Measurements from ENCODE around the gene RBMX.

The RBMX gene

GRCh38 chrX:136858007-136858756, 22.3 kb downstream of the RBMX start:
- Histone ChIP-seq H3K9me3 (ENCODE audit: control insufficient read depth, insufficient read depth, low read length) (no peaks in the 10 kb centered on the region), H3K4me1 (ENCODE audit: control insufficient read depth, insufficient read depth, low read length) (no peaks in the 10 kb centered on the region), H3K4me3 (ENCODE audit: low read depth, low read length) (no peak overlapping the region), H3K9ac (ENCODE audit: low read depth, low read length) (no peak overlapping the region), H3K27me3 (ENCODE audit: control insufficient read depth, insufficient read depth, low read length) (no peaks in the 10 kb centered on the region), H3K36me3 (ENCODE audit: control insufficient read depth, insufficient read depth, low read length) (no peaks in the 10 kb centered on the region)

DNA sequence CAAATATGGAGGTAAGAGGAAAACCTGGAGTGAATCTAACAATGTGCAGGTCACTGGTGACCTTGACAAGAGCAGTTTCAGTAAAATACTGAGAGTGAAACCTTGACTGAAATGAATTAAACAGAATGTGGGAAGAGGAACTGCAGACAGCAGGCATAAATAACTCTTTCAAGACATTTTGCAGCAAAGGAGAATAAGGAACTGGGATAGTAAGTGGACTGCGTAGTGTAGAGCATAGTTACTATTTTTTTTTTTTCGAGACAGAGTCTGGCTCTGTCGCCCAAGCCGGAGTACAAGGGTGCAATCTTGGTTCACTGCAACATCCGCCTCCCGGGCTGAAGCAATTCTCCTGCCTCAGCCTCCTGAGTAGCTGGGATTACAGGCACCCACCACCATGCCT, 24.0 kb downstream of the RBMX start:
- Histone ChIP-seq H3K9me3 (ENCODE audit: control insufficient read depth, insufficient read depth, low read length) (no peaks in the 10 kb centered on the region), H3K27me3 (ENCODE audit: control insufficient read depth, insufficient read depth, low read length) (no peaks in the 10 kb centered on the region), H3K4me3 (ENCODE audit: low read depth, low read length) (no peak overlapping the region), H3K4me1 (ENCODE audit: control insufficient read depth, insufficient read depth, low read length) (no peaks in the 10 kb centered on the region), H3K36me3 (ENCODE audit: control insufficient read depth, insufficient read depth, low read length) (no peaks in the 10 kb centered on the region), H3K9ac (ENCODE audit: low read depth, low read length) (no peak overlapping the region)

DNA sequence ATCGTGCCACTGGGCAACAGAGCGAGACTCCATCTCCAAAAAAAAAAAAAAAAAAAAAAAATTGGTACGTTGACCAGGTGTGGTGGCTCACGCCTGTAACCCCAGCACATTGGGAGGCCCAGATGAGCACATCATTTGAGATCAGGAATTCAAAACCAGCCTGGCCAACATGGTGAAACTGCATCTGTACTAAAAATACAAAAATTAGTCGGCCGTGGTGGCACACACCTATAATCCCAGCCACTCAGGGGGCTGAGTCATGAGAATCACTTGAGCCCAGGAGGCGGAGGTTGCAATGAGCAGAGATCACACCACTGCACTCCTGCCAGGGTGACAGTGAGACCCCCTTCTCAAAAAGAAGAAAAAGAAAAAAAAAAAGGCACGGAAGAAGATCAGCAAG, 24.5 kb downstream of the RBMX start:
- Histone ChIP-seq H3K9me3 (ENCODE audit: control insufficient read depth, insufficient read depth, low read length) (no peaks in the 10 kb centered on the region), H3K36me3 (ENCODE audit: control insufficient read depth, insufficient read depth, low read length) (no peaks in the 10 kb centered on the region), H3K4me3 (ENCODE audit: low read depth, low read length) (no peak overlapping the region), H3K9ac (ENCODE audit: low read depth, low read length) (no peak overlapping the region), H3K27me3 (ENCODE audit: control insufficient read depth, insufficient read depth, low read length) (no peaks in the 10 kb centered on the region), H3K4me1 (ENCODE audit: control insufficient read depth, insufficient read depth, low read length) (no peaks in the 10 kb centered on the region)

GRCh38 chrX:136851526-136851925, 29.0 kb downstream of the RBMX start:
- H3K4me3 ChIP-seq (ENCODE audit: low read depth, low read length): no peak overlapping the region
- H3K9me3 ChIP-seq (ENCODE audit: control insufficient read depth, insufficient read depth, low read length): no peaks in the 10 kb centered on the region
- no peaks in the 10 kb centered on the region for H3K4me1 ChIP-seq (ENCODE audit: control insufficient read depth, insufficient read depth, low read length)
- H3K36me3 ChIP-seq (ENCODE audit: control insufficient read depth, insufficient read depth, low read length): no peaks in the 10 kb centered on the region
- no peak overlapping the region for H3K9ac ChIP-seq (ENCODE audit: low read depth, low read length)
- no peaks in the 10 kb centered on the region for H3K27me3 ChIP-seq (ENCODE audit: control insufficient read depth, insufficient read depth, low read length)

GRCh38 chrX:136850441-136851175, 29.9 kb downstream of the RBMX start:
- Histone ChIP-seq H3K4me3 (ENCODE audit: low read depth, low read length) (no peak overlapping the region), H3K4me1 (ENCODE audit: control insufficient read depth, insufficient read depth, low read length) (no peaks in the 10 kb centered on the region), H3K9ac (ENCODE audit: low read depth, low read length) (no peak overlapping the region), H3K9me3 (ENCODE audit: control insufficient read depth, insufficient read depth, low read length) (no peaks in the 10 kb centered on the region), H3K36me3 (ENCODE audit: control insufficient read depth, insufficient read depth, low read length) (no peaks in the 10 kb centered on the region), H3K27me3 (ENCODE audit: control insufficient read depth, insufficient read depth, low read length) (no peaks in the 10 kb centered on the region)

GRCh38 chrX:136849395-136849794, 31.1 kb downstream of the RBMX start:
- Histone ChIP-seq H3K4me3 (ENCODE audit: low read depth, low read length) (no peak overlapping the region), H3K4me1 (ENCODE audit: control insufficient read depth, insufficient read depth, low read length) (no peaks in the 10 kb centered on the region), H3K9me3 (ENCODE audit: control insufficient read depth, insufficient read depth, low read length) (no peaks in the 10 kb centered on the region), H3K36me3 (ENCODE audit: control insufficient read depth, insufficient read depth, low read length) (no peaks in the 10 kb centered on the region), H3K27me3 (ENCODE audit: control insufficient read depth, insufficient read depth, low read length) (no peaks in the 10 kb centered on the region), H3K9ac (ENCODE audit: low read depth, low read length) (no peak overlapping the region)

- Histone ChIP-seq H3K4me3 (ENCODE audit: low read depth, low read length) (no peak overlapping the region), H3K27me3 (ENCODE audit: control insufficient read depth, insufficient read depth, low read length) (no peaks in the 10 kb centered on the region), H3K4me1 (ENCODE audit: control insufficient read depth, insufficient read depth, low read length) (no peaks in the 10 kb centered on the region), H3K9ac (ENCODE audit: low read depth, low read length) (no peak overlapping the region), H3K9me3 (ENCODE audit: control insufficient read depth, insufficient read depth, low read length) (no peaks in the 10 kb centered on the region), H3K36me3 (ENCODE audit: control insufficient read depth, insufficient read depth, low read length) (no peaks in the 10 kb centered on the region)
These were observed 32.7 kb downstream of the RBMX start for GRCh38 chrX:136847874-136848273.

DNA sequence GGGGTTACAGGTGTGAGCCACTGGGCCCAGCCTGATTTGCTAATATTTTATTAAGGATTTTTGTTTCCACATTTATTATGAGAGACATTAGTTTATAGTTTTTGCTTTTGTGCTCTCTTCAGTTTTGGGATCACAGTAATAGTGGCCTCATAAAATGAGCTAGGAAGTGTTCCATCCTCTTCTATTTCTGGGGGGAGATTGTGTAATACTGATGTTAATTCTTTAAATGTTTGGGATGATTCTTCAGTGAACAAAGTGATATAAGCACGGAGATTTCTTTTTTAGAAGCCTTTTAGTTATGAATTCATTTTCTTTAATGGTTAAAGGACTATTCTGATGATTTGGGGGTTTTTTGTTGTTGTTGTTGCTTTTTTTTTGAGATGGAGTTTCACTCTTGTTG, 41.3 kb downstream of the RBMX start:
- Histone ChIP-seq H3K9me3 (ENCODE audit: control insufficient read depth, insufficient read depth, low read length) (peaks cover 3% of the 10 kb centered on the region), H3K27me3 (ENCODE audit: control insufficient read depth, insufficient read depth, low read length) (no peaks in the 10 kb centered on the region), H3K36me3 (ENCODE audit: control insufficient read depth, insufficient read depth, low read length) (no peaks in the 10 kb centered on the region), H3K9ac (ENCODE audit: low read depth, low read length) (no peak overlapping the region), H3K4me3 (ENCODE audit: low read depth, low read length) (no peak overlapping the region), H3K4me1 (ENCODE audit: control insufficient read depth, insufficient read depth, low read length) (no peaks in the 10 kb centered on the region)

DNA sequence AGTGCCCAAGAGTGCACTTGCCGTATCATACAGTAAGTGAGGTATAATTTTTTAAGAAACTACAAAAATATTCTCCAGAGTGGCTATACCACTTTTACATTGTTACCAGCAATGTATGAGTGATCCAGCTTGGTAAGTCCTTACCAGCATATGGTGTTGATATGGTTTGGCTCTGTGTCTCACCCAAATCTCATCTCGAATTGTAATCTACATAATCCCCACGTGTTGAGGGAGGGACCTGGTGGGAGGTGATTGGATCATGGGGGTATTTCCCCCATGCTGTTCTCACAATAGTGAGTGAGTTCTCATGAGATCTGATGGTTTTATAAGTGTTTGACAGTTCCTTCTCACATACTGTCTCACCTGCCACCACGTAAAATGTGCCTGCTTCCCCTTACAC, 44.8 kb downstream of the RBMX start:
- no peak overlapping the region for H3K9ac ChIP-seq (ENCODE audit: low read depth, low read length)
- H3K36me3 ChIP-seq (ENCODE audit: control insufficient read depth, insufficient read depth, low read length): no peaks in the 10 kb centered on the region
- H3K4me3 ChIP-seq (ENCODE audit: low read depth, low read length): no peak overlapping the region
- no peaks in the 10 kb centered on the region for H3K4me1 ChIP-seq (ENCODE audit: control insufficient read depth, insufficient read depth, low read length)
- peaks cover 3% of the 10 kb centered on the region for H3K9me3 ChIP-seq (ENCODE audit: control insufficient read depth, insufficient read depth, low read length)
- no peaks in the 10 kb centered on the region for H3K27me3 ChIP-seq (ENCODE audit: control insufficient read depth, insufficient read depth, low read length)

DNA sequence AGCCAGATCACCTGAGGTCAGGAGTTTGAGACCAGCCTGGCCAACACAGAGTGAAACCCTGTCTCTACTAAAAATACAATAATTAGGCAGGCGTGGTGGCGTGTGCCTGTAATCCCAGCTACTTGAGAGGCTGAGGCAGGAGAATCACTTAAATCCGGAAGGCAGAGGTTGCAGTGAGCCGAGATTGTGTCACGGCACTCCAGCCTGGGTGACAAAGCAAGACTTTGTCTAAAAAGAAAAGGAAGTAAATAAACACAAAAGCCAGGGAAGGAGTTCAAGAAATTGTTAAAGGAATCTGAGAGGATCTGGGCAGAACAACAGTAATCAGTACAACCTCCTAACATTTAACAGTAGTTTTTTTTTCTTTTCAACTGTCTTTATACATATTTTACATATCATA, 51.1 kb downstream of the RBMX start:
- Histone ChIP-seq H3K4me1 (ENCODE audit: control insufficient read depth, insufficient read depth, low read length) (no peaks in the 10 kb centered on the region), H3K27me3 (ENCODE audit: control insufficient read depth, insufficient read depth, low read length) (no peaks in the 10 kb centered on the region), H3K9ac (ENCODE audit: low read depth, low read length) (no peak overlapping the region), H3K9me3 (ENCODE audit: control insufficient read depth, insufficient read depth, low read length) (no peaks in the 10 kb centered on the region), H3K4me3 (ENCODE audit: low read depth, low read length) (no peak overlapping the region), H3K36me3 (ENCODE audit: control insufficient read depth, insufficient read depth, low read length) (no peaks in the 10 kb centered on the region)

DNA sequence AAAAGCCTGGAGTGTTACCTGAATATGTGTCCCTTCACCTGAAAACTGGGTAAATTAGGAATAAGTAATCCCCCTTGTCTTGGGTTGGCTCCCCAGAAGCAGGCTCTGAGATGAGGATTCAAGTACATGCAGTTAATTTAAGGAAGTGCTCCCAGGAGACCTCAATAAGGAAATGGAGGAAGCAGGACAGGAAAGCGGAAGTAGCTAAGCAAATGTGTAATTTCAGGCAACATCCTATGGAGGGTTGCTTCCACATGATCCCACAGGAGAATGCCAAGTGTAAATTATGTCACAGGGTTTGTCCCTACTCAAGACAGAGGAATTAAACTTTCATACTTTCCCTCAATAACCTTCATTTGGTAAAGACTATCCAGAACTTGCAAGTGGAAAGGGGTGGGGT, 51.7 kb downstream of the RBMX start:
- H3K4me1 ChIP-seq (ENCODE audit: control insufficient read depth, insufficient read depth, low read length): no peaks in the 10 kb centered on the region
- H3K9ac ChIP-seq (ENCODE audit: low read depth, low read length): no peak overlapping the region
- H3K4me3 ChIP-seq (ENCODE audit: low read depth, low read length): no peak overlapping the region
- no peaks in the 10 kb centered on the region for H3K27me3 ChIP-seq (ENCODE audit: control insufficient read depth, insufficient read depth, low read length)
- no peaks in the 10 kb centered on the region for H3K9me3 ChIP-seq (ENCODE audit: control insufficient read depth, insufficient read depth, low read length)
- H3K36me3 ChIP-seq (ENCODE audit: control insufficient read depth, insufficient read depth, low read length): no peaks in the 10 kb centered on the region

DNA sequence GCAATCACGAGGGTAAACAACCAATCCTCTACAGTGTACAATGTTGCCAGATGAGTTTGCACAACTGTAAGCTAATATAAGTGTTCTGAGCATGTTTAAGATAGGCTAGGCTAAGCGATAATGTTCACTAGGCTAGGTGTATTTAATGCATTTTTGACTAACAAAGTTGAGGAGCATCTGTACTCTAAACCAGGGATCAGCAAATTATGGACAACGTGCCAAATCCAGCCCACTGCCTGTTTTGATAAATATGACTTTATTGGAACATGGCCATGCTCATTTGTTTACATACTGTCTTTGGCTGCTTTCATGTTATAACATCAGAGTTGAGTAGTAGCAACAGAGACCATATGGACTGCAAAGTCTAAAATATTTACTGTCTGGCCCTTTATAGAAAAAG, 53.5 kb downstream of the RBMX start:
- no peaks in the 10 kb centered on the region for H3K36me3 ChIP-seq (ENCODE audit: control insufficient read depth, insufficient read depth, low read length)
- H3K4me1 ChIP-seq (ENCODE audit: control insufficient read depth, insufficient read depth, low read length): no peaks in the 10 kb centered on the region
- no peak overlapping the region for H3K4me3 ChIP-seq (ENCODE audit: low read depth, low read length)
- H3K9me3 ChIP-seq (ENCODE audit: control insufficient read depth, insufficient read depth, low read length): no peaks in the 10 kb centered on the region
- no peaks in the 10 kb centered on the region for H3K27me3 ChIP-seq (ENCODE audit: control insufficient read depth, insufficient read depth, low read length)
- H3K9ac ChIP-seq (ENCODE audit: low read depth, low read length): no peak overlapping the region
